ENCODE data around the gene HOXA11.

Gene HOXA11

DNA sequence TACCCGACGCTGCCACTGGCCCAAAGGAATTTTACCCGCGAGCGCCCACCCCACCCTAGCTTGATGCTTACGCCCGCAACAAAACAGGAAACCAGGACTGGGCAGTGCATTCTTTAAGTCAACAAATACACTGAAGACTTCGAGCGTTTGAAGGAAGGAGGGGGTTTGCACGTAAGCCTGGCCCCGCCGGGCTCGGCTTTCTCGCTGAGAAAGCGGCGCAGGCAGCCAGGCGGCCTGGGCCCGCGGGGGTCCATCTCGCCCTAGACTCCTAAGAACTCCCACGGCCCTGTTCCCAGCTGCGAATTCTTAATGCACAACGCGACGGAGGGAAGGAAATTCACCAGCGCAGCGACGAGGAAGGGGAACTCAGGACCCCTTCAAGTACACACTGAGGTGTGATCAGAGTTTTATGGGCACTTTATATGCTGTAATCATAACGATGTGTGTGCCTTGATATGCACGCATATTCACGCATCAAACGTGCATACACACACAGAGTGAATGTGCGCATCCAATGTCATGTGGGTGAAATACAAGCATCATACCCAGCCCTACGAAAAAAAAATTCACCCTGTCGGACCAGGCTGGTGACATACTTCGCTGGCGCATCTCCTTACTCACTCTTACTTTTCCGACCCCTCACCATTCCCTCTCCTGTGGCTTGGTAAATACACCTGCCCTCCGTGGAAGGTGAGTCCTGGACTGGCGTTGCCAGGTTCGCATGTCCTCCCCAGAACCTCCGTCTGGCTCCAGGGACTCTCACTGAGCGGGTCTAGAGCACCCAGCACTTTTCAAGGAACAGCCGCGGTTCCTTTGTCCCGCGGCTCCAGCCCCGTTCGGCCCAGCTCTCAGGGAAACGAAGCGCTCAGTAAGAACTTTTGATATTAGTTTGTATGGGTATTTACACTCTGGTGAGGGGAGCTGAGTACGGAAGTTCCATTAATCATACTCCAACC lies 20.6 kb upstream of the HOXA11 start:
- no peak for DNase-seq

DNA sequence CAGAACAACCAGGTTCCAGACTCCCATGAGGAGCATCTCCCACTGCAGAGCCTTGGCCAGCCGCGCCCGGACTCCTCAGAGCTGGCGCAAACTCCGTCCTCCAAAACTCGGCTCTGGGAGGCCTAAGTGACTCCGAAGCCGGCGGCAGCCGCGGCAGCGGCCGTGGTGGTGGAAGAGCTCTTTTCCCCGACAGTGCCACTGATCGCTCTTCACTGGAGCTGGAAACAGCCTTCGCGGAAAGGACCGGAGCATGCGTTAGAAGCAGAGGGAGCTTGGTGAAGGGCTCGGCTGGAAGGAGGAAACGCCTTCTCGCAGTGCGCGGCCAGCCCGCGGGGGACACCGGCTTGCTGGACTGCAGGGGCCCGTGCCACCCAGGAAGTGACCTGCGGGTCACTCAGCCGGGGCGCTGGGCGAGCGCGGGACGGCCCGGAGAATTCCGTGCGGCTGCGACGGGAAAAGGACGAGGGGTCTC lies 19.9 kb upstream of the HOXA11 start:
- no peak for DNase-seq

GRCh38 chr7:27203964-27204594 lies 19.0 kb upstream of the HOXA11 start:
- no peak for DNase-seq

- no peak for DNase-seq
Observed at GRCh38 chr7:27203365-27203953, 18.4 kb upstream of the HOXA11 start.

DNA sequence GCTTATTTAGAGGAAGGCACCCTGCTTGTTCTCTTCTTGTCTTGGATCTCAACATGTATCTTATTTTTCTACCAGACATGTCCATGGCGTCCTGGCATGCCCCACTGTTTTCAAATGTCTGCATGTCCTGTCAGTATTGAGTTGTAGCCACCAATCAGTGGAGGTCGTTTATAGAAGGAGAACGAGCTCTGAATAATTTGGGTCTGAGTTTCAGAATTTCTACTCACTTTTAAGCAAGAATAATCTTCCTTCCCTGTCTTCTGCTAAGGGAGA lies 17.8 kb upstream of the HOXA11 start:
- DNase-seq: no peak

DNA sequence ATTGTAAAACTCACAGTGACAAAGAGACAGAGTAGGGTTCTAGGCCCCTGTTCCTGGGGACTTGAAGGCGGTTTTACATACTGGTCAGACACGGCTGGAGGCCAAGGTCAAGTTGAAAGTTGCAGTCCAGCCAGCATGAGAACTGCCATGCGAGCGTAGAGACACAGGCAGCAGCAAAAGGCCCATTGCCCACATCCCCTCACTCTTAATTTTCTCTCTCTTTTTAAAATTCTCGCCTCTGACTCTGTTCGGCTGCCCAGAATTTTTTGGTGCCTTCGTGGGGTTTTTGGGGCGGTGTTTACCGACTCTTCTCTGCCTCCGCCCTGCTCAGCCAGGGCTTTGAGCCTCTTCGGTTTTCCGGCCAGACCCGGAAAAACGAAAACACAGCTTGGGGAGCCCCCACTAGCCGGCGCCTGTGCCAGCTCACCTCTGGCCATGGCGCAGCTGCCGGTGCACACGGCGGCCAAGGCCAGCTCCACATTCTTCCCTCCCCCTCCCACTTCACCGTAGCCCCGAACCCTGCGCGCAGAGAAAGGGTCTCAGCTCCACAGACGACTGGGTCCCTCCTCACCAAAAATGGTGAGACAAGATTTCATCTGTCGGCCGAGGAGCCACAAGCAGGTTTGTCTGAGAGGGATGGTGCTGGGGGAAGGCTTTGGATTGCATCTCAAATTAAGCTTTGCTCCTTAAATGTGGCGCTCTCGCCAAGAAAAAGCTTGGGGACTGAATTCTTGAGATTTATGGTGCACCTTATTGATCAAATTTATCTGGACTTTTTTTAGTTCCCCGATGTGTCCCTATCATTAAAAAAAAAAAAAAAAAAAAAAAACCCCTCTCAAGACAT lies 17.2 kb upstream of the HOXA11 start:
- no peak for DNase-seq

DNA sequence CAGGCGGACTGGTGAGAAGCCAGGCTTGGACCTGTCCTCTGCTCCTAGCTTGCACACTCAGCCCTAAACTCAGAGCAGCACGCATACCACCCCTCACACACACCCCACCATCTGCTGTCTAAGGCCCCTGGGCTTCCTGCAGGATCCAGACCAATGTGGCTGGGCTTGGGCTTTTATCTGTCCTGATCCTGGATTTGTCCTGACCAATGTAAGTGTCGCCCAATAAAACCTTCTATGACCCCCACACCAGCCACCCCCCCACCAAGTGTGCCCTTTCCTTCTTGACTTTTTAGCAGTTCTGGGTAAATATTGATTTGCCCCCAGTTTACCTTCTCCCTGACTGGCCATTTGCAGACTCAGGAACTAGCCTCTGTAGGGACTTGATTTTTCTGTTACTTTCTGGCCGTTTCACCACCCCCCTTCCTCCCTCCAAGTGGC lies 16.6 kb upstream of the HOXA11 start:
- no peak for DNase-seq

- no peak for DNase-seq
Observed at GRCh38 chr7:27200761-27201579, 15.9 kb upstream of the HOXA11 start.

DNA sequence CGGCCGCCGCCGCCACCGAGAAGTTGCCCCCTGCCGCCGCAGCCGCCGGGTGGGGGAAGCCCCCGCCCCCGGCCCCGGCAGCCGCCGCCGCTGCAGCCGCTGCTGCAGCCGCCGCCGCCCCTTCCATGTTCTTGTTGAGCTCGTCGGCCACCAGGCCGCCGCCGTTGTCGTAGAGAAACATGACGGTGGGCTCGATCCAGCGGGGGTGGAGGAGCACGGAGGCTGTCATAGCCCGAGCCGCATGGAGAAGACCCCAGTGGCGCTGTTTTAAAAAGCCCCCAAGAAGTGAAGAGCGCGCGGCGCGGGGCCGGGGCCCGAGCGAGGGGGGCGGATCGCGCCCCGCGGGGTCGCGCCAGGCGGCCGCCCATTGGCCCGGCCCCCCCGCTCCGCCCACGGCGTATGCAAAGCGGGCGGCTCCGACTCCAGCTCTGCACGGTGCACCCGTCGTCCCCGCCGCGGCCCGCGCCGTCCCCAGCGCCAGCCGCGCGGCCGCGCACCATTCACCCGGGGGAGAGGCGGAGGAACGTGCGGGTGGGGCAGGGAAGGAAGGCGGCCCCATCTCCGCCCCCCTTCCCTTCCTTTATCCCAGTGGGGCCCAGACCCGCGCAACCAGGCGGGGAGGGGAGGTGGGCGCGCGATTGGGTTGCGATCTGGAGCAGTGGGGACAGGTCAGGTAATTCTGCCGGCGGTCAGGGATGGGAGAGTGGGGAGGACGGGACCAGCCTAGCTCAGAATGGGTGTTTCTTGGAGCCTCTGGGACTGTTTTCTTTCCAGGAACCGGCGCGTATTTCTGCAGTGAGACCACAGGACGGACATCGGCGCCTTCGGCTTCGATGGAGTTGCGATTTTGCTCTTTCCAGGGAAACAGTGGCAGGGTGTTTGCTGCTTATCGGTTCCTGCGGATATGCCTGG lies 15.1 kb upstream of the HOXA11 start, which contains the start of gene HOXA13:
HOXA13 (minus strand) TSS at position 243 of the 912 bp plus-strand sequence; CDS start at position 229, 14 bp downstream.
- peak; percentile 69 for DNase-seq

GRCh38 chr7:27198871-27199801 lies 14.1 kb upstream of the HOXA11 start:
- no peak for DNase-seq

DNA sequence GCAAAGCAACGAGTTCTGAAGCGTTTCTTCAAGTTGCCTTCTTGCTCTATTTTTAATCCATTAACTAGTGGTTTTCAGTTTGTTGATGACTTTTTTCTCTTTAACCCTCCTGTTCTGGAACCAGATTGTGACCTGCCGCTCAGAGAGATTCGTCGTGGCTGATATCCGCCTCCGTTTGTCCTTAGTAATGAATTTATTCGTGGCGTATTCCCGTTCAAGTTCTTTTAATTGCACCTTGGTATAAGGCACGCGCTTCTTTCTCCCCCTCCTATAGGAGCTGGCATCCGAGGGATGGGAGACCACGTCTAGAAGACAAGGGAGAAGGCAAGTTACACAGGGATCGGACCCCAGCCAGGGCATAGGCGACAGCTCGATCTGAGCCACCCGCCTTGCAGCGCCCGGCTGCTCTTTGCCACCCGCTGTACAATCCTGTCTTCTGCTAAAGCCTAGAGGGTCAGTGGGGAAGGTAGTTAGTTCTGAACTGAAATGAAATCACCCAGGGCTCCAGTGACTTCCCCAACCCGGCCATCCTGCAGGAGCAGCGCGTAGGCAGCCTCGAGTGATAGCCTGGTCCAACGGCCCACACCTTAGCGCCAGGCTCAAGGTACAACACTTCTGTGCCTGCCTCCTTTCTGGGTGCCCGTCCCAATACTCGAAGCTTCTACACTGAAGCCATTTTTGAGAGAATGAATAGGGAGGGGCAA lies 13.3 kb upstream of the HOXA11 start:
- DNase-seq: no peak

GRCh38 chr7:27197137-27198042 lies 12.4 kb upstream of the HOXA11 start:
- DNase-seq: no peak

GRCh38 chr7:27196287-27196767 lies 11.3 kb upstream of the HOXA11 start:
- DNase-seq: peak; percentile 42

DNA sequence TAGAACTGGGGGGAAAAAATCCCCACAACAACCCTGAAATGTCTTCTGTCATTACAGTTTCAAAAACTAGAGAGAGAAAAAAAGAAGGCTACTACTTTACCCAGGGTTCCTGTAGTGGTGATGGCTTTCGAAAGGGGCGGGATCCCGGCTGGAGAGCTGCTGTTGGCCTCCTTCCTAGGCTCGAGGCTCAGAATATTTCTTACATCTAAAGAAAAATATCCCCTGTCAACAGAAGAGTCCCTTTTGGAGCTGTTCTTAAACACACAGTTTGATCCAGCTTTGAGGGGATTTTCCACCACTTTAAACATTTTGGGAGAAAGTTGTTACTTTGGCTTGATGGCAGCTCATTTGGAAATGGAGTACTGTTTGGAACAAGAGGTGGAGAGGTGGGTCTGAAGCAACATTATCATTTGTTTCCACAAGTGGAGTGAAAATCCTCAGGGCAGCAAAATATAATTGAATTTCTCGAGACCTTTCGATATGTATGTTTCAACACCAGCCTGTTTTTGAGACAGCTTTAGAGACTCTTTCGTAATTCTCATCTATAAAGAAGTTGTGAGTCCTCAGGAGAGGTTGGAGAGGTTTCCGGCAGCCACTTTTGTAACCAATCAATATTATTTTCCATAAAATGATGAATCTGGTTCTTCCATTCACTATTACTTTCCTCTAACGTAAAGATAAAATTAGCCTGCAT lies 9.8 kb upstream of the HOXA11 start:
- DNase-seq: no peak

DNA sequence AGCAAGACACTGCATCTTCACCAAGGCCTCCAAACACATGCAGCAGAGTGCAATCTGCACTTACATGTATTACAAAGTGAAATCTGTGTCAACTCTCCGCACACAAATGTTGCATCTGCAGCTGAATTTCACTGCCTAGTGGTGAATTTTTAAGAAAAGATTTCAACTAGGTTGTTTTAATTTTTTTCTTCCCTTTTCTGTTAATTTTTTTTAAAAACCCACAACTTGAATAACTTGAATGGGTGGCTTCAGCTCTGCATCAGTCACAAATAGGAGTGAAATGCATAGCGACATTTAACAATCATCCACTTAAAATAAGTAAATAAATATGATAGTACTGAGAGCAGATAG lies 8.9 kb upstream of the HOXA11 start:
- DNase-seq: no peak

DNA sequence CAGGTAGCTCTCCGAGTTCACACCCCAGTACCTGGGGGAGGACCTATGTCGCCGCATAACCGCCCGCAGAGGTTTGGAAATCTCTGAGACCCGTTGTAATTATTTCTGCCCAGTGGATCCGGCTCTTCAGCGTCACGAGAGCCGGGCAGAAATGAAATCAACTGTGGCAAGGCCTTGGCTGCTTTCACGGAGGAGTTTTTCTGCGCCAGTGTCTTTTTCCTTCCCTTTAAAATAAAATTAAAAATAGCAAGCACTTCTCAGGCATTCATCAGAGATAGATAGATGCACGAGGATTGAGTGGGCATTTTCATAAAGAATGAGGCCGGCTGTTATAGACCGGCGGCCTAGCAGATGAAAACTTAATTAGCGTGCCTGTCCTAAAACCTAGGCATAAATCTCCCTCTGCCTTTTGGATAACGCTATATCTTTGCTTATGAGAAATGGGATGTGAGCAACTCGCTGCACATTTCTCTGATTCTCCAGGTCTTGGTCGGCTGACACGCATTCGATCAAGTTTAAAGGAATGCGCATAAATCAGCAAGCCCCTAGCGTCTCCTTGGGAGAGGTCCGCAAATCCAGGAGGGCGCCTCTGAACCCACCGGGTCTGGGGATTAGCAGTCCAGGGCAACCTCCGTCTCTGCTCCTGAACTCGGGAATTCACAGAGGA lies 8.4 kb upstream of the HOXA11 start:
- DNase-seq: no peak
